Dendritic cell treated with granulocyte-macrophage colony-stimulating factor and Interleukin-4, amounts not matched to agents 40 ng/mL and 50 ng/mL, for 4 days (primary cell): ENCODE measurements around the gene CSAD.

Source experiments
- H3K27ac Mint-ChIP-seq: one replicate; pipeline ENCODE4 v1.8.0; 2022; ENCODE audit warnings: mild to moderate bottlenecking, mixed read lengths
- H3K27me3 Mint-ChIP-seq: one replicate; pipeline ENCODE4 v1.8.0; 2022; ENCODE audit warnings: mild to moderate bottlenecking, mixed read lengths
- H3K36me3 Mint-ChIP-seq: one replicate; pipeline ENCODE4 v1.8.0; 2022; ENCODE audit warnings: low read depth, mixed read lengths
- H3K4me1 Mint-ChIP-seq: one replicate; pipeline ENCODE4 v1.8.0; 2022; ENCODE audit warnings: low read depth, mixed read lengths
- H3K4me3 Mint-ChIP-seq: one replicate; pipeline ENCODE4 v1.8.0; 2022; ENCODE audit warnings: mild to moderate bottlenecking, moderate library complexity, mixed read lengths
- H3K9me3 Mint-ChIP-seq: one replicate; pipeline ENCODE4 v1.8.0; 2022; ENCODE audit warnings: mixed read lengths
- intact Hi-C: fragments of 100-400 bp; cut with micrococcal nuclease; formaldehyde crosslinking; loops from one replicate; pipeline ENCODE4 v1.15.0; 2022

CSAD gene

GRCh38 chr12:53145383-53146260 lies 35.1 kb downstream of the CSAD start:
- intact Hi-C loops, result no loop called here
- no peaks in the 10 kb centered on the region for H3K4me1 Mint-ChIP-seq
- no peaks in the 10 kb centered on the region for H3K9me3 Mint-ChIP-seq
- no peak overlapping the region for H3K27ac Mint-ChIP-seq
- H3K27me3 Mint-ChIP-seq, result peaks cover under 1% of the 10 kb centered on the region
- H3K4me3 Mint-ChIP-seq, result no peak overlapping the region
- H3K36me3 Mint-ChIP-seq, result no peaks in the 10 kb centered on the region

DNA sequence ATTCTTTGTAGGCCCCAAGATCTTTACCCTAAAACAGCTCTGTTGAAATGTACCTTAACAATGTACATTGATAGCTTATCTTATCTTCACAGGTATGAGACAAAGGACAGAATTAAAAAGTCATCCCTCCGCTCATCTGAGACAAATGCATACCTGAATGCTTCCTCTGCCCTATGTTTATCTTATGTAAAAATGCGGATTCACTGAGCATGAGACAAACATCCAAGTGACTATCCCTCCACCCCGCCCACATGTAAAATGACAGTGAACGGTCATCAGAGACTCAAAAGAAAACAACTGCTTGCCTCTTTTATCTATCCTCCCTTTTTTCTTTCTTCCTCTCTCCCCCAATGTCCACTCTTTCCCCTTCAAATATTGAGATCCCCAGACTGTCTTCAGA lies 37.4 kb downstream of the CSAD start:
- no peak overlapping the region for H3K4me3 Mint-ChIP-seq
- H3K4me1 Mint-ChIP-seq, result no peaks in the 10 kb centered on the region
- H3K27ac Mint-ChIP-seq, result no peak overlapping the region
- H3K9me3 Mint-ChIP-seq, result peaks cover 15% of the 10 kb centered on the region
- H3K27me3 Mint-ChIP-seq, result no peaks in the 10 kb centered on the region
- no peaks in the 10 kb centered on the region for H3K36me3 Mint-ChIP-seq
- intact Hi-C loops, result no loop called here

GRCh38 chr12:53133722-53134121 lies 47.0 kb downstream of the CSAD start:
- peaks cover 12% of the 10 kb centered on the region for H3K9me3 Mint-ChIP-seq
- peaks cover 8% of the 10 kb centered on the region for H3K27me3 Mint-ChIP-seq
- no peak overlapping the region for H3K4me3 Mint-ChIP-seq
- intact Hi-C loops, result no loop called here
- H3K36me3 Mint-ChIP-seq, result no peaks in the 10 kb centered on the region
- H3K27ac Mint-ChIP-seq, result no peak overlapping the region
- H3K4me1 Mint-ChIP-seq, result peaks cover 31% of the 10 kb centered on the region

DNA sequence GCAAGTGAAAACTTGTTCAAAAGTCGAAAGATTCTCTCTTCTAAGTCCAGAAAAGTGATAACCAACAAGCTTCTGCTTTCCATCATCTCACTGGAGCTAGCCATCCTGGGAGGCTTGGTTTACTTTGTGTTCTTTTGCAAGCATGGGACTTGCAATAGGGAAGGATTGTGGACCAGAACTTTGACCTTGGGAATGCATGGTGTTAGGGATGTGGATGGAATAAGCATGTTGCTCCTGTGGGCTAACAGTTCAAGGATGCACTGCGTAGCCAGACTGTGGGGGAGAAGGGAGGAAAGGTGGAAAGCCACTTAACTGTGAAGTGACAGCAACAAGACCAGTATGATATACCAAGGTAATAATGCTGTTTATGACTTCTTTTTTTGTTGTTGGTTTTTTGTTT lies 48.9 kb downstream of the CSAD start:
- H3K27ac Mint-ChIP-seq, result no peak overlapping the region
- peaks cover 2% of the 10 kb centered on the region for H3K27me3 Mint-ChIP-seq
- peaks cover 41% of the 10 kb centered on the region for H3K4me1 Mint-ChIP-seq

DNA sequence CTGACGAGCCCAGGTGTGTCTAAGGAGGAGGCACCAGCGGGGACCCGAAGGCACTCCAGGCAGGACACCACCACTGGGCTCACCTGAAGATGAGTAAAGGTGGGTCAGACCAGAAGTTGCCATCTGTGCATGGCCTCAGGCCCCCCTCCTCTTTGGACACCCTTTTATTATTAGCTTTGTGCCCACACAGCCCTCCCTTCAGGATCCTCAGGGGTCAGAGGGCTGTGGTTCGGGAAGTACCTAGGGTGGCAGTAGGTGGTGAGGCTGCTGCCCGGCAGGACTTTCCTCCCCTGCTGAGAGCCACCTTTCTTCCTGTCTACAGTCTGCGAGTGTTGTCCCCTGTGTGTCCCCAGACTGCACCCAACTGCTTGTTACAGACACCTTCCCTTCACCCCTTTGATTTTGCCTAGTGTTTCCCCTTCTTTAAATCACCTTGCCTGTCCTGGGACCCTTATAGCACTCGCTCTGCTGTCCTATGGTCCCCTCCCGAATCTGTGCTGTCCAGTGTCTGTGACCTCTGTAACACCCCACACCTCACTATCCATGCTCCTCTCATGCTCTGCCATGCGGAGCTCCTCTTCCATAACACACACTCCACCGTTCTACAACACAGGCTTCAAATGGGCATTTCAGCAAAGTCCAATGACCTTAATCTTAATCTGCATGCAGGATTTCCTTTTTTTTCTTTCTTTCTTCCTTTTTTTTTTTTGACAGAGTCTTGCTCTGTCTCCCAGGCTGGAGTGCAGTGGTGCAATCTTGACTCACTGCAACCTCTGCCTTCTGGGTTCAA lies 51.8 kb downstream of the CSAD start:
- intact Hi-C loops, result no loop called here
- Mint-ChIP-seq H3K36me3 (no peaks in the 10 kb centered on the region), H3K9me3 (no peaks in the 10 kb centered on the region), H3K27me3 (no peaks in the 10 kb centered on the region), H3K4me1 (peaks cover 41% of the 10 kb centered on the region), H3K4me3 (no peak overlapping the region), H3K27ac (no peak overlapping the region)

More for the DNA sequence above, 48.9 kb downstream of the CSAD start:
- Mint-ChIP-seq H3K36me3 (no peaks in the 10 kb centered on the region), H3K9me3 (no peaks in the 10 kb centered on the region), H3K4me3 (no peak overlapping the region)
- intact Hi-C loops, result no loop called here

DNA sequence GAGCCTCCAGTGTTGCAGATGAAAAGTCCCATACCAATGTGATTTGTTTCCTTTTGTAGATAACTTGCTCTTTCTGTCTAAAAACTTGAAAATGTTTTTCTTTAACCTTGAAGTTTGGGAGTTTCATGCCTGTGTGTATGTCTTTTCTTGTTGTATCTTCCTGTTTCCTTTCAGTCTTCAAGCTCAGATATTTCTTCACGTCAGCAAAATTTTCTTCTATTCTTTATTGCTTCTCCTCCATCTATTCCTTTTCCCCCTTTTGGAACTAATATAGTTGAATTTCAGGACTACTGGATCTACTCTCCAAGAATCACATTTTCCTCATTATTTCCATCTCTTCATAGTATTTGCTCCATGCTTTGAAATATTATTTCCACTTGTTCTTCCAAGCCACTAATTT lies 53.6 kb downstream of the CSAD start:
- no peaks in the 10 kb centered on the region for H3K36me3 Mint-ChIP-seq
- intact Hi-C loops, result no loop called here
- no peak overlapping the region for H3K4me3 Mint-ChIP-seq
- H3K9me3 Mint-ChIP-seq, result no peaks in the 10 kb centered on the region
- no peak overlapping the region for H3K27ac Mint-ChIP-seq
- peaks cover 2% of the 10 kb centered on the region for H3K27me3 Mint-ChIP-seq
- peaks cover 41% of the 10 kb centered on the region for H3K4me1 Mint-ChIP-seq

DNA sequence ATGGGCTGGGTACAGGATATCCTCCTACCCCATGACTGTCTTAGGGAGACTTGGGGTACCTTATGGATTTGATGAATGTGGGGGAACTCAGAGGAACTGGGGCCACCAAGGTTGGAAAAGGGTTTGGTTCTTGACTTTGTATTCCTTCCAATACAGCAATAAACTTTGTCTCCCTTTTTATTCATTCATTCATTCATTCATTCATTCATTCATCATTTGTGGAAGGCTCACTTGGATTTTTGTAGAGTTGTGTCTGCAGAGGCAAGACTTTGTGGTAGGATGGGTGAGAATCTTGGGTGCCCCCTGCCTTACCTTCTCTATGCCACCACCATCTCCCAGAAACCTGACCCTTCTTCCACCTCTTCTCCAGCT lies 56.4 kb downstream of the CSAD start:
- no peak overlapping the region for H3K27ac Mint-ChIP-seq
- H3K9me3 Mint-ChIP-seq, result no peaks in the 10 kb centered on the region
- H3K4me1 Mint-ChIP-seq, result peaks cover 21% of the 10 kb centered on the region
- peaks cover 2% of the 10 kb centered on the region for H3K27me3 Mint-ChIP-seq
- H3K36me3 Mint-ChIP-seq, result no peaks in the 10 kb centered on the region
- H3K4me3 Mint-ChIP-seq, result no peak overlapping the region
- intact Hi-C loops, result no loop called here

DNA sequence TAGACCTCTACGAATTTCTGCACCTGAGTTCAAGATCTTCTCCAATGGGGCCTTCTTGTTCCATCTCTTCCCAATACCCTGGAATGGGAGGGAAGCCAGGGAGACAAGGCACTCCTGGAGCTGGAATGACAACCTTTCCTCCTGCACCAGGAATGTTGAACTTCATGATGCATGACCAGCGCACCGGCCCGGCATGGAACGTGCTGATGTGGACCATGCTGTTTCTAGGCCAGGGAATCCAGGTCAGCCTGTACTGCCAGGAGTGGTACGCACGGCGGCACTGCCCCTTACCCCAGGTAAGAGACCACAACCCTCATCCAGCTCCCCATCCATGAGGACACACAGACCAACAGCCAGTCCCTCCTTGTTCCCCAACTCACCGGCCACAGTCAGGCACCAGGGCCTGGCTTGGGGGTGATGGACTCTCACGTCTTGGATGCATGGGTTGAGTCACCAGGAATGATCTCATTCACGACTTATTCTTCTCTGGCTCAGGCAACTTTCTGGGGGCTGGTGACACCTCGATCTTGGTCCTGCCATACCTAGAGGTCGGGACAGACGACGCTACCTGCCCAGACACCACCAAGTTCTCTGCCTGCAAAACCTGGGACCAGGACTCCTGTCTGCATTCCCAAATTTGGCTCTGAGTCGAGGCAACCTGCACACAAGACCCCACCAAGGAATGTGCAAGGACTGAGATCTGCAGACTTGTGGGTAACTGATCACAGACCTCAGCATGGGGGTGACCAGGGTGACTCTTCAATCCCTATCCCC lies 57.0 kb downstream of the CSAD start:
- Mint-ChIP-seq H3K27me3 (peaks cover 2% of the 10 kb centered on the region), H3K36me3 (no peaks in the 10 kb centered on the region), H3K4me1 (peaks cover 16% of the 10 kb centered on the region), H3K9me3 (no peaks in the 10 kb centered on the region), H3K4me3 (no peak overlapping the region), H3K27ac (no peak overlapping the region)
- intact Hi-C loops, result no loop called here

DNA sequence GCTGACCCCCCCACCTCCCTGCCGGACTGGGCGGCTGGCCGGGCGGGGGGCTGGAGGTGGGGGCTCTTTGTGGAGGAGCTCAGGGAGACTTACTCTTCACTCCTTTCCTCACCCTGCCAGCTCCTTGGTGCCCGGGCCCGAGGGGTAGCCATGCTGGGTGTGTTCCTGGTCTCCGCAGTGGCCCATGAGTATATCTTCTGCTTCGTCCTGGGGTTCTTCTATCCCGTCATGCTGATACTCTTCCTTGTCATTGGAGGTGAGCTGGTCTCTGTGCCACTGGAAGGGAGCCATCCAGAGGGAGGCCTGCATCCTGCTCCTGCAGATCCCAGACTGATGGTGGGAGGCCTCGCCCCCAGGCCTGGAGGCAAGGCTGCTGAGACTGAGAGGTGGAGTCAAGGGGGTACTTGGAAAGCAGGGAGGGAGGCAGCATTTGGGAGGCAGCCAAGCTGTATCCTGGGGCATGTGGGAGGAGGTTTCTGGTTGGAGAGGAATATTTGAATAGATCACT lies 57.7 kb downstream of the CSAD start:
- no peaks in the 10 kb centered on the region for H3K9me3 Mint-ChIP-seq
- H3K27me3 Mint-ChIP-seq, result peaks cover 2% of the 10 kb centered on the region
- H3K36me3 Mint-ChIP-seq, result no peaks in the 10 kb centered on the region
- no peak overlapping the region for H3K27ac Mint-ChIP-seq
- H3K4me3 Mint-ChIP-seq, result no peak overlapping the region
- peaks cover 11% of the 10 kb centered on the region for H3K4me1 Mint-ChIP-seq
- intact Hi-C loops, result no loop called here

- peaks cover 2% of the 10 kb centered on the region for H3K27me3 Mint-ChIP-seq
- no peaks in the 10 kb centered on the region for H3K36me3 Mint-ChIP-seq
- H3K9me3 Mint-ChIP-seq, result no peaks in the 10 kb centered on the region
- intact Hi-C loops, result no loop called here
- no peak overlapping the region for H3K27ac Mint-ChIP-seq
- H3K4me3 Mint-ChIP-seq, result no peak overlapping the region
- H3K4me1 Mint-ChIP-seq, result no peaks in the 10 kb centered on the region
Measured at GRCh38 chr12:53120685-53121525, 59.8 kb downstream of the CSAD start.

- no peaks in the 10 kb centered on the region for H3K36me3 Mint-ChIP-seq
- H3K4me1 Mint-ChIP-seq, result no peaks in the 10 kb centered on the region
- no peak overlapping the region for H3K4me3 Mint-ChIP-seq
- peaks cover 2% of the 10 kb centered on the region for H3K27me3 Mint-ChIP-seq
- intact Hi-C loops, result no loop called here
- H3K9me3 Mint-ChIP-seq, result no peaks in the 10 kb centered on the region
- H3K27ac Mint-ChIP-seq, result no peak overlapping the region
Measured at GRCh38 chr12:53118751-53119300, 61.9 kb downstream of the CSAD start.

DNA sequence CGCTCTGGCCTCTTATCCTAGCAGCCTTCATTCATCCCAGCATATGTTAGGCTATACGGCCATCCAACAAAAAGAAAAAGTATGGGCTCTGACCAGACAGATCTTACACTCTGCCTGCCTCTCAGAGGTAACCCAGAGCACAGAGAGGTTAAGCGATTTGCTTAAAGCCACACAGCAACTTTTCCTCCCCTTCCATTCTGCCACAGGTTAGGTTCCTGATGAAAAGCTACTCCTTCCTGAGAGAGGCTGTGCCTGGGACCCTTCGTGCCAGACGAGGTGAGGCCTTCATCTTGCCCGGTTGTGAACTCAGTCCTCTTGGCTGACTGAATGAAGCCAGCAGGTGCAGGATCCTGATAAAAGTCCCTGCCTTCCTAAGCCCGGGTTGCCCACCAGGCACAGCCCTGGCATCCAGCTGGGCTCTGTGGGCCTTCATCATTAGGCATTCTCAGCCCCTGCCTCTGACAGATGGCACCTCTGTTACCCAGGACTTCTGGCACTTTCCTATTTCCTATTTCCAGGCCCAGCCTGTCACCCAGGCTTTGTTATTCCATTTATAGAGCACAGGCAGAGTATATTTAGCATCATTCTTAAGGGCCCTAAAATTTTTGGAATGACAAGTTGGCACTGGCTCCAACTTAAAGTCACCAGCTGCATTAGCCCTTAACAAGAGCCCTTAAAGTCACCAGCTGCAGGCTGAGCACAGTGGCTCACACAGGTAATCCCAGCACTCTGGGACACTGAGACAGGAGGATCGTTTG lies 64.7 kb downstream of the CSAD start:
- Mint-ChIP-seq H3K36me3 (no peaks in the 10 kb centered on the region), H3K27ac (no peak overlapping the region), H3K27me3 (no peaks in the 10 kb centered on the region), H3K4me1 (peaks cover 11% of the 10 kb centered on the region), H3K4me3 (no peak overlapping the region), H3K9me3 (no peaks in the 10 kb centered on the region)
- intact Hi-C loops, result no loop called here
